ENCODE measurements around the gene BOD1.
"Not testable (repeated sequence)": the region's sequence is repeated elsewhere in the genome, so short reads cannot be mapped to it uniquely, and the experiment has no call there.

Gene BOD1

DNA sequence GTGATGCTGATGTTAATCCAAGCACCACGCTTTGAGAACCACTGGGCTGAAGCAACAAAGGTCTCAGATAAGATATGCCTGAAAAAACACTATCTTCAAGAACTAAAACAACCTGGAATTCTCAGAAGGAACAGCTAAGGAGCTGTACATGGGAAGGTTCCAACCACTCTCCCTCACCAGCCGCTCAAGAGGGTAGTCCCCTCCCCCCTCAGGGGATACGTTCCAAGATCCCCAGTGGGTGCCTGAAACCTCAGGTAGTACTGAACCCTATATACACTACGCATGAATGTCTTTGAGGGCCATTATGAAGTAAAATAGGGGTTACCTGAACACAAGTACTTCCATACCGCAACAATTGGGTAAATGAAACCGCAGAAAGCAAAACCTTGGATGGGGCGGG, 1.9 kb downstream of the BOD1 start:
- no peak for DNase-seq

DNA sequence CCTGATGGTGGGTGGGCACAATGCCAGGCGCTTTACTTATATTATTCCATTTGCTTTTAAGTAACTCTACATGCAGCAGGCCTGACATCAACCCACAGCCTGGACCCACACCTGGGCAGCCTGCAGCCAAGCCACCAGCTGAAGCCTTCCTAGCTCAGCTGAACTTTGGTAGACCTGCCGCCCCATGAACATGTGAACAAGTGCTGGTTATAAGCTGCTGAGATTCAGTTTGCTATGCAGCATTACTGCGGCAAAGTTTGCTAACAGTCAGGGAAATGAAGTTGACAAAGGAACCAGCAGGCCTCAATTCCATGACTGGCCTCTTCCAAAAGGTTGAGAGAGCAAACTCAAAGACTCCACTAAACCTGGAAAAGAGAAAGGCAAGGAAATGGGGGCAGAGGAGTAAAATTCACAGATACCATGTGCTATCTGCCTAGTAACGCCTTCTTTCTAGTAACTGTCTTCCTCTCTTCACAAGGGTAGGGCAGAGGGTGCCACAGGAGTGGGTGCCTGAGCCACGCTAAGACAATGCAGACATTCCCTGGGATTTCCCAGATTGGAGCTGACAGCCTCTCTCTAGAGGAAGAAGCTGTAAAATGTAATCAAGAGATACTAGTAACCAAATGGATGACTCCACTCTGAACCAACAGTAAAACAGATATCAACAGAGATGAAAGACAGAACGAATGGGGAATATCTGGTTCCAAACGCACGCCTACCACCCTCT, 2.9 kb downstream of the BOD1 start:
- DNase-seq, result no peak

DNA sequence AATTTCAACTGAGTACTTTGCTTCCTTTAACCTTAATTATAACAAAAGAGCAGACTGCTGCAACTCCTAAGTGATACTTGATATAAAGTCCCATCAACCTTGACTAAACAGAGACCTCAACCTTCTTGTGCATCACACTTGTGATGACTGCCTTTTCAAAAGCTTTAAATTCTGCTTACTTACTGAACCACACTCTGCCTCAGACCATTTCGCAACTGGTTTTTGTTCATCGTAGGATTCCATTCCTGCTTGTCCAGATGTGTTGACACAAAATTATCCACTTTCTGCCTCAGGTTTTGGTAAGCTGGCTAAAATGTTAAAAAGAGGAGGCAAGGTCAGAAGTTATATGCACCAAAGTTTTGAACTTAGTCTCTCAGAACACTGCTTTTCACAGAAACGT, 3.5 kb downstream of the BOD1 start:
- DNase-seq, result no peak

DNA sequence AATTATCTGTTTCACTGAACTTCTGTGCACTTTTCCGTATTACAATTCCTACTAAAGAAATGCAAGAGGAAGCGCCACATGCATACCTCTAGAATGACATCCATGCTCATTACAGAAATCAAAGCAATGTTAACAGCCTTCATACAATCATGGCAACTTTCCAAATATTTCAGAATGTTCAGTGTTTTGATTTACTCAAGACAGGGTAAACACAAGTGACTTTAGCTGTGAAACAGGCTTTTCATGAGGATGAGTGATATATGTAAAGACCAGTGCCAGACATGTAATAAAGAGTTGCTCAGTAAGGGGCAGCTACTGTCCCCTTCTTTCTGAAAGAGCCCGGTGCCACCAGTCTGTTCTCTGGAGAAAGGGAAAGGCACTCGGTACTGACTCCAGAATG, 4.7 kb downstream of the BOD1 start:
- no peak for DNase-seq

DNA sequence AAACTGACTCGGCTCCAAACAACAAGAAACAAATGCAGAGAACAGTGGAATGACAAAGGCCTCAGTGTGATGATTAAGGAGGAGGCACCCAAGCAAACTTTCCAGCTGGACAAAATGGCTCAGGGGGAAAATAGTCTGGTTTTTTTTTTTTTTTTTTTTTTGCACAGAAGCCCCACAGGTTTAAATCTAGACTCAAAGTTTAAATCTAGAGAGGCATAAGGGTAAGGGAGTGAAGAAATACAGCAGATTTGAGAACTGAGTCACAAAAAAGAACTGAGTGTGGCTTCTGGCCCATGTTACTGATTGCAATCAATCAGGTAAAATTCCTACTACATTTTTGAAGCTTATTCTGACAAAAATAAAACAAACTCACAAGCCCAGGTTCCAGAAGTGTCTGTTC, 12.3 kb downstream of the BOD1 start:
- DNase-seq, result no peak

DNA sequence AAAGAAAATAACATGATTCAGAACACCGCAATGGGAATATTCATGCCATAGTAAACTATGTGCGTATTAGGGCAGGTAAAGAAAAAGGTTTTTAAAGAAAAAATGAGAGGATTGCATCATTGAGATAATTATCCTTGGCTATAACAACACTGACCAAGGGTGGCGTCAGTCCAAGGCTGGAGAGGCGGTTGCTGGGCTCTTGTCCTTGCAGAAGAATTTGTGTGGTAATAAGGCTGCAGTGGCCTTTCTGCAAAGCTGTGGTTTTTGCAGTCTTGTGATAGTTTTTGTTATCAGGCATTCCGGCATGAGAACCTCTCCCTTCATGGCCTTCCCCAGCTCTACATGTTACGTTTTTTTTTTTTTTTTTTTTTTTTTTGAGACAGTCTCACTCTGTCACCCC, 14.0 kb downstream of the BOD1 start:
- no peak for DNase-seq

- DNase-seq, result no peak
Measured at GRCh38 chr5:173598686-173599085, 17.8 kb downstream of the BOD1 start.

GRCh38 chr5:173597304-173597703, 19.1 kb downstream of the BOD1 start:
- no peak for DNase-seq

GRCh38 chr5:173595841-173596240, 20.6 kb downstream of the BOD1 start:
- no peak for DNase-seq

DNA sequence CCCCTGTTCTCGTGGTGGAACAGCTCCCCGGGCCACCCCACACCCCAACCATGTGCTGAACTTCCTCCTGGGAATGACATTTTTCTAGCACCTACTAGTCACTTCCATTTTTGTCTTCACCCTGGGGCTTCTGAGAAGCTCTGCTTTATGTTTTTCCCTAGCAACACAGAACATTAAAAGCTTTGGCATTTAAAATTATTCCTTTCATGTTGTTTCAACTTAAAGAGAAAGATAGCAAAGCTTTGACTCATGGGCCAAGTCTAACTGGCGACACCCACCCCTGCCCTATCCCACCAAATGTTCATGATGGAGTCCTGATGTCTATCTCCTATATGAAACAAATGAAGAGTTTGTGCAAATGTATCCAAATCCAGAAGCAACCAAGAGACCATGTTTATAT, 22.4 kb downstream of the BOD1 start:
- no peak for DNase-seq

GRCh38 chr5:173592050-173592669, 24.3 kb downstream of the BOD1 start:
- DNase-seq, result no peak

- no peak for DNase-seq
Measured at GRCh38 chr5:173591056-173591514, 25.4 kb downstream of the BOD1 start.

GRCh38 chr5:173590436-173591055, 25.9 kb downstream of the BOD1 start:
- no peak for DNase-seq

DNA sequence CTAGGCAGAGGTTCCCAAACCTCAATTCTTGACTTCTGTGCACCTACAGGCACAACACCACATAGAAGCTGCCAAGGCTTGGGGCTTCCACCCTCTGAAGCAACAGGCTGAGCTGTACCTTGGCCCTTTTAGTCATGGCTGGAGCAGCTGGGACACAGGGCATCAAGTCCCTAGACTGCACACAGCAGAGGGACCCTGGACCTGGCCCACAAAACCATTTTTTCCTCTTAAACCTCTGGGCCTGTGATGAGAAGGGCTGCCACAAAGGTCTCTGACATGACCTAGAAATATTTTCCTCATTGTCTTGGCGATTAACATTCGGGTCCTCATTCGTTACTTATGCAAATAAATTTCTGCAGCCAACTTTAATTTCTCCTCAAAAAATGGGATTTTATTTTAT, 30.3 kb downstream of the BOD1 start:
- DNase-seq, result not testable (repeated sequence)

DNA sequence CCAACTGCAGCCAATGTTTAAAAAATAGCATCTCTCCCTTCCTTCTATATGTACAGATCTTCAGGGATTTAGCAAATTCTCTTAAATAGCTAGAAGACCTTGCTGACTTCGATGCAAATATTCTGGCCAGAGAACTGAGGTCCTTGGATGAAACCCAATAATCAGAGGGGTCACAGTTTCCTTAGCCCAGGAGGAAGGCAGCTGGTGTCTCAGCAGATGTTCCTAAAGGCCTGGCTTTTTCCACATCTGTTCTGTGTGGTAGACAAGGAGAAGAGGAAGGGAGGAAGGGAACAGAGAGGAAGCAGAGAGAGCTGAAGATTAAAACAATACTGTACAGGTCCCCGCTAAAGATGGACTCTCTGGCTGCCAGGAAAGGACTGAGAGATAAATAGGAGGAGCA, 33.1 kb downstream of the BOD1 start:
- DNase-seq, result no peak

GRCh38 chr5:173582216-173583111, 34.0 kb downstream of the BOD1 start:
- no peak for DNase-seq

DNA sequence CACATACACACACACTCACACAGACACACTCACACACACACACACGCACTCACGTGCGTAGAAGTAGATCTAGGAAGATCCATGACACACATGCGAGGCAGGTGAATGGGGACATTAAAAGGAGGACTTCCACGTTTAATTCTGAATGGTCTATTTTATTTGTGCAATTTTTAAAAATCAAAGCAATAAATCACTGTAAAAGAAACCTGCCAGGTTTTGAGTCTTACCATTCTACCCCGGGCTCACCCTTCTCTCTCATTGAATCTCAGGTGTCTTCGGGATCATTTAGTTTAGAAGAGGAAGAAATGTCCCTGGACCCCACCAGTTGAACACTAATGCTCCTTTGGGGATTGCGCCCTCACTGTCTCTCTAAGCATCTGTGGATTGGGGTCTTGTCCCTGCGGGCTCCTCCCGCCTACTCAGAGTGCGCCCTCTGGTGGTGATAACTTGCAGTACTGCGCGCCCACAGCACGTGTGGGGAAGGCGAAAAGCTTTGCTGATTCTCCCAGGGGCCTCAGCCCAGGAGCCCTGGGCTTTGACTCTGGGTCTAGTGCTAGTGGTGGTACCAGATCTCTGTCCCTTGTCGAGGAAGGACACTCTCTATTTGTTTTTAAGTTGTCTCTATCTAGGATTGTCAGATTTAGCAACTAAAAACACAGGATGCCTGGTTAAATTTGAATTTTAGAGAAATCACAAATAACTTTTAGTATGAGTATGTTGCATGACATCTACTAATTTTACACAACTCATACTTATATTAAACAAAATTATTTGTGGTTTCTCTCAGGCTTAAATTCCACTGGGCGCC, 34.8 kb downstream of the BOD1 start:
- no peak for DNase-seq

DNA sequence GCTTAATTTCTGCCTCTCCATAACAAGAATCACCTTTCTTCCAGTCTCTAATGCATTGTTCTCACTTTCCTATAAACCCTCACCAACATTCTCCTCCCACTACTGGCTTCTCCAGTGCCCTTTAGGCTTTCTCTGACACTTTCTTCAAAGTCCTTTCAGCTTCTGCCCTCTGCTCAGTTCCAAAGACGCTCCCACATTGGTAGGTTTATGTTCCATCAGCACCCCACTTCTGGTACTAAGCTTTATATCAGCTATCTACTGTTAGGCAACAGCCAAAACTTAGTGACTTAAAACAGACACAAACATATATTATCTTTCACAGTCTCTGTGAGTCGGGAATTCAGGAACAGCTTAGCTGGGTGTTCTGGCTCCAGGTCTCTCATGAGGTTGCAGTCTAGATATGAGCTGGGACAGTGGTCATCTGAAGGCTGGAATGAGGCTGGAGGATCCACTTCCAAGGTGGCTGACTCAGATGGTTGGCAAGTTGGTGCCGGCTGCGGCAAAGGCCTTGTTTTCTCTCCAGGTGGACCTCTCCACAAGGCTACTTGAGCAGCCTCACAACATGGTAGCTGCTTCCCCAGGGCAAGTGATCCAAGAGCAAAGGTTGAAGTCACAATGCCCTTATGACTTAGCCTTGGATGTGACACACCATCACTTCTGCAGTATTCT, 37.4 kb downstream of the BOD1 start:
- DNase-seq, result no peak

DNA sequence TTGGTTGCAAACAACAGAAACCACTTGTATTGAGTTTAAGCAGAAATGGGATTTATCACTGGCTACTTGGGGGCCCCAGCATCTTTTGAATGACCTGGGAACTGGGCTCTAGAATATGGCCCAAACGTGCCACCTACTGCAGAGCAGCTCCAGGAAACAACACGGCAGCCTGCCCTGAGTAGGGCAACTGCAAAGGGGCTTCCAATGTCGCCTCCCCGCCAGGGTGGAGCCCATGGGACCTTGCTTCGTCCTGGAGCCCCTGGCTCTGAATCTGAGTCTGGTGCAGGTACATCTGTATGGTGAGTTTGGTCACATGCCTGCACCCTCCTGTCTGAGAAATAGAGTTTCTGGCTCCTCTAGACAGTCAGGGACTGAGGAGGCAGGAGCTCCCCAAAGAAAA, 38.6 kb downstream of the BOD1 start:
- DNase-seq, result no peak

DNA sequence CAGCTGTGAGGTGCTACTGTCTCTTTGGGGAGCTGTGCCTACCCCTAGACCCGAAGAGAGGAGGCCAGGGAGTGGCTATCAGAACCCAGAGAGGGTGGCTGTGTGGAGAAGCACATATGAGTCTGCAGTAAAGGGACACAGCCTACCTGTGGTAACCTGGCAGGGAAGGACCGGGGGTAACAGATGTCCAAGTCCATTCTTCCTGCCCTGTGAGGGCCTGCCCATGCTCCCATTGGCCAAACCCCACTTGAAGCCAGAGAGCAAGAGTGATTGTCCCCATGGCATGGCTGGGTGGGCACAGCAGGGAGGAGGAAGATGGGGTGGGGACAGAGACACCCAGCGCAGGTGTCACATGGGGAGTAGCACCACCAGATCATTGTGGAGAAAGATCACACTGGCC, 39.3 kb downstream of the BOD1 start:
- DNase-seq, result no peak

- DNase-seq, result no peak
Measured at GRCh38 chr5:173575985-173576384, 40.5 kb downstream of the BOD1 start.

DNA sequence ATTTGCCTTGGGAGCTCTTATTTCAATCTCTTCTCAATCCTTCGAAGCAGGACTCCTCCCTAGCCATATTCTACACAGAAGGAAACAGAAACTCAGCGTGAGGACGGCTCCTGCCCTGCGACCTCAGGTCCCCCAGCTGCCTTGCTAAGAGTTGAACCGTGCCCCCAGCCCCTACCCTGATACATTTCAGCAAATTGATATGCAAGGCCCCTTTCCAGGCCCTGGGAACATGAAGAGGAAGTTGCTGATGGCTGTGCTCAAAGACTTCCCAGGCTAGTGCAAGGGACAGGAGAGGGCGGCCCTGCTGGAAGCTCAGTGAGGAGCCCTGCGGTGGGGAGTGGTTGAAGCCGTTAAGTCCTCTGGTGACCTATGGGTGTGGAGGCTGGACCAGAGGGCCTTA, 41.5 kb downstream of the BOD1 start:
- DNase-seq, result no peak

Measured in cortex of kidney (tissue), 1 donor.